ENCODE results near the gene ZMYND8.

DNA sequence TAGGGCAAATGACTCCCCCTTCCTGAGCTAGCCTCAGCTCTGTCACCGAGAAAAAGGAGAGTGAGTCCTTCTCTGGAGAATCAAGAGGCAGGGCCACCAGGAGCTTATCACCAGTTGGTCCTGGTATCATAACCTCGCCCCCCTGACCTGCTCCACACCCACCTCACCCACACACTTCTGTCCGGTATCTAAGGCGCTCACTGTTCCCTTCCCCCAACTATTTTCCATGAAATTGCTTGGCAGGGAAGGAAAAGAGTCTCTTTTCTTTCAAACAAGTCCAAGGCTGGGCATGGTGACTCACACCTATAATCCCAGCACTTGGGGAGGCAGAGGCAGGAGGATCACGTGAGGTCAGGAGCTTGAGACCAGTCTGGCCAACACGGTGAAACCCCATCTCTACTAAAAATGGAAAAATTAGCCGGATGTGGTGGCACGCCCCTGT lies 77.6 kb downstream of the ZMYND8 start:
- TF ChIP-seq, protein P1, sequence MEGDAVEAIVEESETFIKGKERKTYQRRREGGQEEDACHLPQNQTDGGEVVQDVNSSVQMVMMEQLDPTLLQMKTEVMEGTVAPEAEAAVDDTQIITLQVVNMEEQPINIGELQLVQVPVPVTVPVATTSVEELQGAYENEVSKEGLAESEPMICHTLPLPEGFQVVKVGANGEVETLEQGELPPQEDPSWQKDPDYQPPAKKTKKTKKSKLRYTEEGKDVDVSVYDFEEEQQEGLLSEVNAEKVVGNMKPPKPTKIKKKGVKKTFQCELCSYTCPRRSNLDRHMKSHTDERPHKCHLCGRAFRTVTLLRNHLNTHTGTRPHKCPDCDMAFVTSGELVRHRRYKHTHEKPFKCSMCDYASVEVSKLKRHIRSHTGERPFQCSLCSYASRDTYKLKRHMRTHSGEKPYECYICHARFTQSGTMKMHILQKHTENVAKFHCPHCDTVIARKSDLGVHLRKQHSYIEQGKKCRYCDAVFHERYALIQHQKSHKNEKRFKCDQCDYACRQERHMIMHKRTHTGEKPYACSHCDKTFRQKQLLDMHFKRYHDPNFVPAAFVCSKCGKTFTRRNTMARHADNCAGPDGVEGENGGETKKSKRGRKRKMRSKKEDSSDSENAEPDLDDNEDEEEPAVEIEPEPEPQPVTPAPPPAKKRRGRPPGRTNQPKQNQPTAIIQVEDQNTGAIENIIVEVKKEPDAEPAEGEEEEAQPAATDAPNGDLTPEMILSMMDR (IDR thresholded peaks at IDR 0.05; ENCODE audit: low read length) = no peak
- TF ChIP-seq EZH2phosphoT487 (IDR thresholded peaks at IDR 0.05; ENCODE audit: low read length) = no peak
